ENCODE measurements around the gene SLC22A3. TPM values are rescaled to one million over a fixed set of nuclear protein-coding genes. Genes with fewer than 3 reads are reported as not detected.

Gene SLC22A3
- total and polyA plus RNA-seq, 7 experiments from 2014 or later: not detected

GRCh38 chr6:160418370-160418769 is 70.2 kb downstream of the SLC22A3 start:
- intact Hi-C loops (cut with micrococcal nuclease): no loop called here
- CTCF ChIA-PET: interaction anchor here (0.6 kb wide), 1 partner anchor 461 kb away, joined by 4 read pairs; no protein-coding TSS in a partner anchor

DNA sequence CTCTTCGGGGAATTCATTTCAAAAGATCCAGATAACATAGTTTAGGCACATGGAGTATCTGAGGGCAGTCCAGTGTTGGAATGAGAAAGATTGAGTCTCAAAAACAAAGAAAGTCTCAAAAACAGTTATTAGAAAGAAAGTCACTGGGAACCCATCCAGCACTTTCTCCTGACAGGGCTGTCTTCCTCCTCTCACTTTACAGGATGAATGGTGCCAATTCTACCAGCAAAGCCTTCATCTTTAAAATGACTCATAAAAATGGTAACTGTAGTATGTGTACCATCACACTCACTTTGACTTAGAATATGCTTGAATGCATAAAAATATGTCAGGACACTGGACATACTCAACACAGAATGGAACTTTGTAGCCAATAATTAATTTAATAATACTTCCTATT is 71.3 kb downstream of the SLC22A3 start:
- H3K36me3 Mint-ChIP-seq: no peaks in the 10 kb centered on the region

More at GRCh38 chr6:160418370-160418769, 70.2 kb downstream of the SLC22A3 start:
- H3K9me3 ChIP-seq (ENCODE audit: control insufficient read depth in 2 of 3, low read length in 3 of 3): no peaks in the 10 kb centered on the region
- H3K36me3 Mint-ChIP-seq: peaks cover 0 to 4% (median 0%) of the 10 kb centered on the region in 5 donors
- H3K27me3 ChIP-seq (ENCODE audit: control insufficient read depth in 2 of 2, insufficient read depth in 2 of 2, low read length in 2 of 2): no peaks in the 10 kb centered on the region
- peaks cover 18 to 40% (median 31%) of the 10 kb centered on the region in 5 donors for H3K27me3 Mint-ChIP-seq
- peaks cover 0 to 7% (median 0%) of the 10 kb centered on the region in 11 donors for H3K9me3 Mint-ChIP-seq
- no peak overlapping the region for H3K4me3 ChIP-seq (ENCODE audit: low read length)
- DNase-seq: no peak
- no peaks in the 10 kb centered on the region for H3K4me1 Mint-ChIP-seq
- no peak overlapping the region for H3K27ac Mint-ChIP-seq
- POLR2A ChIA-PET: no interaction called here
- no peak for ATAC-seq
- H3K36me3 ChIP-seq (ENCODE audit: control insufficient read depth in 2 of 3, insufficient read depth in 3 of 3, low read length in 3 of 3): no peaks in the 10 kb centered on the region
- no peak overlapping the region for H3K4me3 Mint-ChIP-seq
- H3K4me1 ChIP-seq (ENCODE audit: control insufficient read depth in 2 of 2, insufficient read depth in 2 of 2, low read length in 2 of 2): no peaks in the 10 kb centered on the region
- no peak overlapping the region for H3K27ac ChIP-seq (ENCODE audit: low read depth, low read length)

DNA sequence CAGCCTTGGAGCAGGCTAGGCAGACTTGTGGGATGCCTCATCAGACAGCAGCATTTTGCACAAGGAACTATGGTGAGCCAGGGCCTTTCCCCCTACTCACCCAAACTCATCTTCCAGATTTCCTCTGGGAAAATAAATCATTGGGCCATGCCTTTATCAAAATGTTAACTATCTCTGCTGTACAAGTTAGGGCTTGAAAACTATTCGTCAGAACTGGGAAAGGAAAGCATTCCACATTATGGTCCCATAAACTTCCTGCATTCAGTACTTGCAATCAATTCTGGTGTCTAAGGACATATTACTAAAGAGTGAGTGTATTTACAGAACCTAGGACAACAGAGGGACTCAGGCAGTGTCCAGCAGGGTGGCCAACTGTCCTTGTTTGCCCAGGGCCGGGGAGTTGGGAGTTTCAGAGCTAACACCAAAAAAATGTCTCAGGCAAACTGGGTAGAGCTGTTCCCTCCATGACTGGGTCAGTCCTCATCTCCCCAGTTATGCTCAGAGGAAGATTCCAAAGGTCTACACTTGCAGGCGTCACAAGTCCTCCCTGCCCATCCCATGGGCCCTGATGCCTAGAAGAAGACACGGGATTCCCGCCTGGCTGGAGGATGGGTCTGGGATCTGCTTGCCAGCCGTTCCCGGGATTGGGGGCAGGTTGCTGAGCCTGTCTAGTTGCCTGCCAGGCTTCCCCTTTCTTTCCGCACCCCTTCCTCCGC is 72.2 kb downstream of the SLC22A3 start:
- POLR2A ChIA-PET: no interaction called here
- CTCF ChIA-PET: no interaction called here
- ATAC-seq: no peak
- no peak for DNase-seq
- Histone ChIP-seq H3K27me3 (ENCODE audit: control insufficient read depth in 2 of 2, insufficient read depth in 2 of 2, low read length in 2 of 2) (no peaks in the 10 kb centered on the region), H3K36me3 (ENCODE audit: control insufficient read depth in 2 of 3, insufficient read depth in 3 of 3, low read length in 3 of 3) (no peaks in the 10 kb centered on the region), H3K4me1 (ENCODE audit: control insufficient read depth in 2 of 2, insufficient read depth in 2 of 2, low read length in 2 of 2) (no peaks in the 10 kb centered on the region), H3K4me3 (ENCODE audit: low read length) (no peak overlapping the region), H3K27ac (ENCODE audit: low read depth, low read length) (no peak overlapping the region), H3K9me3 (ENCODE audit: control insufficient read depth in 2 of 3, low read length in 3 of 3) (no peaks in the 10 kb centered on the region)
- Mint-ChIP-seq H3K4me1 (no peaks in the 10 kb centered on the region), H3K9me3 (peaks cover 0 to 7% (median 0%) of the 10 kb centered on the region in 11 donors), H3K4me3 (no peak overlapping the region), H3K27me3 (peaks cover 17 to 35% (median 30%) of the 10 kb centered on the region in 5 donors), H3K36me3 (no peaks in the 10 kb centered on the region), H3K27ac (no peak overlapping the region)
- intact Hi-C loops (cut with micrococcal nuclease): no loop called here

More for the DNA sequence above, 71.3 kb downstream of the SLC22A3 start:
- Histone ChIP-seq H3K4me3 (ENCODE audit: low read length) (no peak overlapping the region), H3K36me3 (ENCODE audit: control insufficient read depth in 2 of 3, insufficient read depth in 3 of 3, low read length in 3 of 3) (no peaks in the 10 kb centered on the region), H3K27ac (ENCODE audit: low read depth, low read length) (no peak overlapping the region), H3K27me3 (ENCODE audit: control insufficient read depth in 2 of 2, insufficient read depth in 2 of 2, low read length in 2 of 2) (no peaks in the 10 kb centered on the region), H3K9me3 (ENCODE audit: control insufficient read depth in 2 of 3, low read length in 3 of 3) (no peaks in the 10 kb centered on the region), H3K4me1 (ENCODE audit: control insufficient read depth in 2 of 2, insufficient read depth in 2 of 2, low read length in 2 of 2) (no peaks in the 10 kb centered on the region)
- POLR2A ChIA-PET: no interaction called here
- ATAC-seq (no peak), DNase-seq (no peak)
- Mint-ChIP-seq H3K27me3 (peaks cover 12 to 35% (median 29%) of the 10 kb centered on the region in 5 donors), H3K4me3 (no peak overlapping the region), H3K27ac (no peak overlapping the region), H3K4me1 (no peaks in the 10 kb centered on the region), H3K9me3 (peaks cover 0 to 7% (median 0%) of the 10 kb centered on the region in 11 donors)
- intact Hi-C loops (cut with micrococcal nuclease): no loop called here
- CTCF ChIA-PET: interaction anchor here (0.9 kb wide), 1 partner anchor 114 kb away, joined by 3 read pairs; no protein-coding TSS in a partner anchor

DNA sequence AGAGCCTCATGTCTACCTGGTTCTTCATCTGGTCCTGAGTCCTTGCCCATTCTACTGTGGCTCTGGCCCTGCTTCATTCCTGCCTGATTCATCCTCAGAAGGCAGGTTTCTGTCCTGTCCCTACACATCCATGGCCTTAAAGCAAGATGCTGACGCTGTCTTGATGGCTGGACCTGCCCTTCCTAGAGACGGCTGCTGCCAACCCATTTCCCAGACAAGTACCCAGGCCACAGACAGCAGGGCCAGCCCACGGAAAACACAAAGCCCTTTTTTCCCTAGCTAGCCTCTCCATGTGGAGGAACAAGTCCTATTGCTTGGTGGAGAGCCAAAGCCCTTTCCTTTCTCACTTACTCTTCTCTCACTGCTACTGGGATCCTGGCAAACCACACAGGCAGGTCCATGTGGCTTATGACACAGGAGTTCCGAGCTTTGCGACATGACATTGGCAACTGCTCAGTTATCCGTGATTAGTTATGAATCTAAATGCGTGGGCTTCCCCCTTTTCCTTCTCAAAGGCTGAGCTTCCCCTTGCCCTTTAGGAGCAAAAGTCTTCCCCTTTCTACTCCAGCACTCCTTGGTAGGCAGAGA is 72.9 kb downstream of the SLC22A3 start:
- Histone ChIP-seq H3K4me1 (ENCODE audit: control insufficient read depth in 2 of 2, insufficient read depth in 2 of 2, low read length in 2 of 2) (no peaks in the 10 kb centered on the region), H3K27me3 (ENCODE audit: control insufficient read depth in 2 of 2, insufficient read depth in 2 of 2, low read length in 2 of 2) (no peaks in the 10 kb centered on the region), H3K4me3 (ENCODE audit: low read length) (no peak overlapping the region), H3K9me3 (ENCODE audit: control insufficient read depth in 2 of 3, low read length in 3 of 3) (no peaks in the 10 kb centered on the region), H3K27ac (ENCODE audit: low read depth, low read length) (no peak overlapping the region), H3K36me3 (ENCODE audit: control insufficient read depth in 2 of 3, insufficient read depth in 3 of 3, low read length in 3 of 3) (no peaks in the 10 kb centered on the region)
- peaks cover under 1 to 6% (median 2%) of the 10 kb centered on the region in 7 donors for H3K4me1 Mint-ChIP-seq
- no peak for DNase-seq
- H3K27me3 Mint-ChIP-seq: peaks cover 13 to 33% (median 29%) of the 10 kb centered on the region in 5 donors
- ATAC-seq: no peak
- ChIA-PET POLR2A (no interaction called here), CTCF (no interaction called here)
- no peak overlapping the region for H3K4me3 Mint-ChIP-seq
- peaks cover 0 to 7% (median 0%) of the 10 kb centered on the region in 11 donors for H3K9me3 Mint-ChIP-seq
- H3K36me3 Mint-ChIP-seq: no peaks in the 10 kb centered on the region
- H3K27ac Mint-ChIP-seq: no peak overlapping the region
- intact Hi-C loops (cut with micrococcal nuclease): no loop called here

GRCh38 chr6:160421854-160422253 is 73.7 kb downstream of the SLC22A3 start:
- H3K27me3 Mint-ChIP-seq: peaks cover 15 to 38% (median 33%) of the 10 kb centered on the region in 5 donors
- ChIA-PET POLR2A (no interaction called here), CTCF (no interaction called here)
- peaks cover 0 to 7% (median 0%) of the 10 kb centered on the region in 11 donors for H3K9me3 Mint-ChIP-seq
- H3K27ac ChIP-seq (ENCODE audit: low read depth, low read length): no peak overlapping the region
- ATAC-seq (no peak), DNase-seq (no peak)
- no peaks in the 10 kb centered on the region for H3K36me3 Mint-ChIP-seq
- H3K4me3 Mint-ChIP-seq: no peak overlapping the region
- H3K4me3 ChIP-seq (ENCODE audit: low read length): no peak overlapping the region
- H3K4me1 Mint-ChIP-seq: peaks cover 6 to 14% (median 9%) of the 10 kb centered on the region in 7 donors
- no peaks in the 10 kb centered on the region for H3K9me3 ChIP-seq (ENCODE audit: control insufficient read depth in 2 of 3, low read length in 3 of 3)
- intact Hi-C loops (cut with micrococcal nuclease): no loop called here
- H3K27ac Mint-ChIP-seq: no peak overlapping the region
- H3K36me3 ChIP-seq (ENCODE audit: control insufficient read depth in 2 of 3, insufficient read depth in 3 of 3, low read length in 3 of 3): no peaks in the 10 kb centered on the region
- H3K4me1 ChIP-seq (ENCODE audit: control insufficient read depth in 2 of 2, insufficient read depth in 2 of 2, low read length in 2 of 2): no peaks in the 10 kb centered on the region
- H3K27me3 ChIP-seq (ENCODE audit: control insufficient read depth in 2 of 2, insufficient read depth in 2 of 2, low read length in 2 of 2): no peaks in the 10 kb centered on the region

GRCh38 chr6:160424256-160424655 is 76.1 kb downstream of the SLC22A3 start:
- no peaks in the 10 kb centered on the region for H3K4me1 ChIP-seq (ENCODE audit: control insufficient read depth in 2 of 2, insufficient read depth in 2 of 2, low read length in 2 of 2)
- CTCF ChIA-PET: no interaction called here
- H3K27me3 ChIP-seq (ENCODE audit: control insufficient read depth in 2 of 2, insufficient read depth in 2 of 2, low read length in 2 of 2): peaks cover 0 to 4% of the 10 kb centered on the region in 2 donors
- H3K9me3 Mint-ChIP-seq: peaks cover 0 to 7% (median 0%) of the 10 kb centered on the region in 11 donors
- intact Hi-C loops (cut with micrococcal nuclease): no loop called here
- ATAC-seq (no peak), DNase-seq (no peak)
- no peaks in the 10 kb centered on the region for H3K36me3 Mint-ChIP-seq
- H3K4me1 Mint-ChIP-seq: peaks cover 6 to 26% (median 11%) of the 10 kb centered on the region in 7 donors
- H3K27me3 Mint-ChIP-seq: peaks cover 24 to 53% (median 43%) of the 10 kb centered on the region in 5 donors
- H3K27ac ChIP-seq (ENCODE audit: low read depth, low read length): no peak overlapping the region
- H3K36me3 ChIP-seq (ENCODE audit: control insufficient read depth in 2 of 3, insufficient read depth in 3 of 3, low read length in 3 of 3): no peaks in the 10 kb centered on the region
- no peak overlapping the region for H3K4me3 ChIP-seq (ENCODE audit: low read length)
- H3K9me3 ChIP-seq (ENCODE audit: control insufficient read depth in 2 of 3, low read length in 3 of 3): no peaks in the 10 kb centered on the region
- H3K27ac Mint-ChIP-seq: no peak overlapping the region
- POLR2A ChIA-PET: no interaction called here
- no peak overlapping the region for H3K4me3 Mint-ChIP-seq

Measured in naive thymus-derived CD4-positive, alpha-beta T cell (primary cell).